AG10803 (cell line): ENCODE results near the gene GALK2.

Experiments
- DNase-seq: peaks from one replicate; pipeline ENCODE4 v3.0.0; 2010; ENCODE audit warnings: low read depth
- H3K4me3 ChIP-seq: 2 replicates; pipeline ENCODE4 v1.5.1; 2011; ENCODE audit warnings: mild to moderate bottlenecking, low read length, control low read depth
- TF ChIP-seq, protein P1 (sequence below): conservative IDR thresholded peaks from 2 replicates; pipeline ENCODE4 v1.5.1; 2011; ENCODE audit warnings: mild to moderate bottlenecking, low read length, control low read depth, inconsistent platforms

Gene GALK2

DNA sequence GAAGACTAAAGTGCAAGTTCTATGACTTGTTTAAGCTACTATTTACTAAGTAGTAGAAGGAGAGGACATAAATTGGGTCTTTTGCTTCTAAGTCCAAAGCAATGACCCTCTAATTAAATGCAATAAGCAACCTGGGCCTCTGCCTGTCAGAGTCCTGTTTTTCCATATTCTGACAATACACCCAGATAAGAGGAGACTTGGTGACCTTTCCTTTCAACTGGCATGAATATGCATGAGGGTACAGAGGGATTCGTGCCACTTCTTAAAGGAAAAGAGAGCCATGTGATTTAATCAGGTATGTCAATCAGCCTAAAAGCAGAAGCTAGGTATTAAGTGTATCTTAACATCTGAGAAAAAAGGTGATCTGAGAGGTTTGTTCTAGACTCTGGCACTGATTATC, 202.3 kb downstream of the GALK2 start:
- TF ChIP-seq, protein P1, sequence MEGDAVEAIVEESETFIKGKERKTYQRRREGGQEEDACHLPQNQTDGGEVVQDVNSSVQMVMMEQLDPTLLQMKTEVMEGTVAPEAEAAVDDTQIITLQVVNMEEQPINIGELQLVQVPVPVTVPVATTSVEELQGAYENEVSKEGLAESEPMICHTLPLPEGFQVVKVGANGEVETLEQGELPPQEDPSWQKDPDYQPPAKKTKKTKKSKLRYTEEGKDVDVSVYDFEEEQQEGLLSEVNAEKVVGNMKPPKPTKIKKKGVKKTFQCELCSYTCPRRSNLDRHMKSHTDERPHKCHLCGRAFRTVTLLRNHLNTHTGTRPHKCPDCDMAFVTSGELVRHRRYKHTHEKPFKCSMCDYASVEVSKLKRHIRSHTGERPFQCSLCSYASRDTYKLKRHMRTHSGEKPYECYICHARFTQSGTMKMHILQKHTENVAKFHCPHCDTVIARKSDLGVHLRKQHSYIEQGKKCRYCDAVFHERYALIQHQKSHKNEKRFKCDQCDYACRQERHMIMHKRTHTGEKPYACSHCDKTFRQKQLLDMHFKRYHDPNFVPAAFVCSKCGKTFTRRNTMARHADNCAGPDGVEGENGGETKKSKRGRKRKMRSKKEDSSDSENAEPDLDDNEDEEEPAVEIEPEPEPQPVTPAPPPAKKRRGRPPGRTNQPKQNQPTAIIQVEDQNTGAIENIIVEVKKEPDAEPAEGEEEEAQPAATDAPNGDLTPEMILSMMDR = no peak

DNA sequence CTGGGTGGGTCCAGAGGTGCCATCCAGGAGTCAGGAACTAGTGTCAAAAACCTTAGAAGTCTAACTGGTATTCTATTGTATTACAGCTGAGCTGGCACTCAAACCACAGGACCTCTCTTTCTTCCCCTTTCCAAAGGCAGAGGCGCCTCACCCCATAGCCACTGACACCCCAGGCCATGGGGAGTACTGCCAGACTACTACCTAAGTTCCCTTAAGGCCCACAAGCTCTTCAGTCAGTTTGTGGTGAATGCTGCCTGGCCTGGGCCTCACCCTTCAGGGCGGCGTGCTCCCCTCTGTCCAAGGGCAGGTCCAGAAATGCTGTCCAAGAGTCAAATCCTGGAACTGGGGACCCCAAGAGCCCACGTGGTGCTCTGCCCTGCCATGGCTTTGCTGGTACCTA, 209.9 kb downstream of the GALK2 start:
- DNase-seq = no peak
- no peak overlapping the region for H3K4me3 ChIP-seq
- TF ChIP-seq, protein P1 = no peak

More for the DNA sequence above, 202.3 kb downstream of the GALK2 start:
- H3K4me3 ChIP-seq = no peak overlapping the region
- no peak for DNase-seq

DNA sequence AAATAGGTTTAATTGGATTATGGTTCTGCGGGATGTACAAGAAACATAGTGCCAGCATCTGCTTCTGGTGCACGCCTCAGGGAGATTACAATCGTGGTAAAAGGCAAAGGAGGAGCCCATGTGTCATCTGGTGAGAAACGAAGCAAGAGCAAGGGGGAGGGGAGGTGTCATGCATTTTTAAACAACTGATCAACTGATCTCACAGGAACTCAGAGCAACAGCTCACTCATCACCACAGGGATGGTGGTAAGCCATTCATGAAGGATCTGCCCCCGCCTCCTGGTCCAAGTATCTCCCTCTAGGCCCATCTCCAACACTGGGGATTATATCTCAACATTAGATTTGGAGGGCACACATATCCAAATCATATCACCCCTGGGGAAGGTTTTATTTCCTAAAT, 210.9 kb downstream of the GALK2 start:
- H3K4me3 ChIP-seq = no peak overlapping the region
- TF ChIP-seq, protein P1 = no peak
- no peak for DNase-seq
